HL-60 (cell line): ENCODE data around the gene FAHD2B.
"Not testable (repeated sequence)": the region's sequence is repeated elsewhere in the genome, so short reads cannot be mapped to it uniquely, and the experiment has no call there.

Experiments used
- DNase-seq, 2 experiments: peaks; one replicate each; pipeline ENCODE4 v3.0.0-alpha.2; 2010 to 2020; ENCODE audit warnings: low read depth in 1 of 2, low spot score in 1 of 2
- H3K27ac ChIP-seq: fragments of 250-450 bp; sonication (Bioruptor Pico); replicated peaks from 2 replicates; pipeline ENCODE4 v1.5.1; 2020; ENCODE audit warnings: mild to moderate bottlenecking, moderate library complexity
- H3K27me3 ChIP-seq: fragments of 250-450 bp; sonication (Bioruptor Pico); 2 replicates; pipeline ENCODE4 v1.5.1; 2021; ENCODE audit warnings: mild to moderate bottlenecking, moderate library complexity; ENCODE audit not compliant: insufficient read depth, poor library complexity, severe bottlenecking
- H3K4me3 ChIP-seq: replicated peaks from 2 replicates; pipeline ENCODE4 v1.5.1; 2011; ENCODE audit warnings: mild to moderate bottlenecking, control low read depth, low read length; ENCODE audit not compliant: insufficient read depth
- POLR2AphosphoS5 ChIP-seq: IDR thresholded peaks from 2 replicates; pipeline ENCODE4 v1.6.1; 2012; ENCODE audit warnings: low read depth
- long read RNA-seq: library from polyadenylated mRNA; unstranded; transcript quantifications from one replicate; pipeline ENCODE4 v2.0.0, GENCODE V29; 2020
- TF ChIP-seq, protein P1 (sequence below): IDR thresholded peaks from one replicate; pipeline ENCODE4 v1.5.1; 2011; ENCODE audit warnings: low read length, control low read depth, inconsistent platforms; ENCODE audit not compliant: insufficient read depth

Gene FAHD2B, protein sequence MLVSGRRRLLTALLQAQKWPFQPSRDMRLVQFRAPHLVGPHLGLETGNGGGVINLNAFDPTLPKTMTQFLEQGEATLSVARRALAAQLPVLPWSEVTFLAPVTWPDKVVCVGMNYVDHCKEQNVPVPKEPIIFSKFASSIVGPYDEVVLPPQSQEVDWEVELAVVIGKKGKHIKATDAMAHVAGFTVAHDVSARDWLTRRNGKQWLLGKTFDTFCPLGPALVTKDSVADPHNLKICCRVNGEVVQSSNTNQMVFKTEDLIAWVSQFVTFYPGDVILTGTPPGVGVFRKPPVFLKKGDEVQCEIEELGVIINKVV
- long read RNA-seq, transcript FAHD2B-202 (9 exons, 1,388 nt), result major isoform, 217 of 361 reads
- long read RNA-seq, transcript FAHD2B-201 (8 exons, 1,305 nt), result minor isoform, 47 of 361 reads
- long read RNA-seq, partial matches to known transcripts, result 5 of 361 reads
- long read RNA-seq, other reads (novel, unspliced or antisense), result 92 of 361 reads

DNA sequence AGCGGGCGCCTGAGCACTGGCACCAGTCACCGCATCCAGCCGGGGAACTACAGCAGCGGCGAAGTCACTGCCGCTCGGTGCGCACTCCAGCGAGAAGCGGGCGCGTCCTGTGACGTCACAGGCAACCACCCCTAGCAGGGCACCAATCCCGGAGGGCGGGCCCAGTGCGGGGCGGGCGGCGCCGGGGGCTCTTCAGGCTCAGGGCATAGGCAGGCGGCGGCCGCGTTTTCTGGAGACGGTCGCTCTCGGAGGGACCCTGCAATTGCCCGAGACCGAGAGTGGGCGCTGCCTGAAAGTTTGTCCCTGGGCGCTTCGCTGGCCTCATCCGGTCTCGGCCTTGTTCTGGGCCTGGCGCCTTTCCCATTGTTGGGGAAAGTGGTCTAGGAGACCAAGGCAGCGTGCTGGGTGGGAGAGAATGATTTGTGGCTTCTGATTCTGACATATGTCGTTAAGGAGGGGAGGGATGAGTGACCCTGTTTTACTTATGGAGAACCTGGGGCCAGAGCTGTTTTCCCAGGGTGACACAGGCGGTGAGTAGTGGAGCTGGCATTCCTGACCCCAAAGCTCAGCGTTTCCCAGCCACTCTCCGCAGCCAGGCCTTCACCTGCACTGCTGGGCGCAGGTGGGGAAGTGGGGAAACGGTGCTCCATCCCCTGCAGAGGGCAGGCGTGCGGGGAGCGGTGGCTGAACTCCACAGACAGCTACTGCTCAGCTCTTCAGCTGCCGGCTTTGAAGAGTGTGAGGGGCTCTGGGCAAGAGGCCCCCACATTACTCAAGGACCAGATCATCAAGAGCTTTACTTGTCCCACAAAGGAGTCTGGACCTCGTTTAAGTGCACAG, at the start of gene FAHD2B:
Gene FAHD2B, minus strand, starts transcription at position 111 of the 840 bp plus-strand sequence. CDS start 3,176 bp downstream, outside the sequence.
- H3K4me3 ChIP-seq, result peak within 1 kb of the TSS; percentile 34
- DNase-seq, result peak; percentile 22 to 83
- H3K27me3 ChIP-seq, H3K27ac ChIP-seq: not testable (repeated sequence)

GRCh38 chr2:97144016-97144415, 49.3 kb upstream of the FAHD2B start:
- not testable (repeated sequence) for H3K27me3 ChIP-seq, DNase-seq, H3K27ac ChIP-seq, H3K4me3 ChIP-seq

GRCh38 chr2:97129090-97129489, 34.4 kb upstream of the FAHD2B start:
- not testable (repeated sequence) for H3K27me3 ChIP-seq, H3K27ac ChIP-seq, DNase-seq, H3K4me3 ChIP-seq

DNA sequence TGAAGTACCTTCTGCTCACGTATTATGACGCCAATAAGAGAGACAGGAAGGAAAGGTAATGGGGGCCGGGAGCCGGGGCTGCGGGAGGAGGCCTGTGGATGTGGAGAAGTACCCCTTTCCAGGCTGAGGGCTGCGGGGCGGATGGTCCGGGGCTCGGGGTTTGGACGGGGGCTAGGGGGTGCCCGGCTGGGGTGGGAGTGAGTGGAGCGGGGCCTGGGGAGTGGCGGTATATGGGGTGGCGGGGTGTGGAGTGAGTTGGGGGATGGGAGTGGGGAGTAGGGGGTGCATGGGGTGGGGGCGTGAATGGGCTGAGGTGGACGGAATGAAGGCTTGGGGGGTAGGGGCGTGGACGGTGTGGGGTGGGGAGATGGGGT, 19.2 kb upstream of the FAHD2B start:
- not testable (repeated sequence) for H3K27me3 ChIP-seq, DNase-seq
- Histone ChIP-seq H3K27ac (peak overlapping the region; percentile 95), H3K4me3 (peak overlapping the region; percentile 62)

DNA sequence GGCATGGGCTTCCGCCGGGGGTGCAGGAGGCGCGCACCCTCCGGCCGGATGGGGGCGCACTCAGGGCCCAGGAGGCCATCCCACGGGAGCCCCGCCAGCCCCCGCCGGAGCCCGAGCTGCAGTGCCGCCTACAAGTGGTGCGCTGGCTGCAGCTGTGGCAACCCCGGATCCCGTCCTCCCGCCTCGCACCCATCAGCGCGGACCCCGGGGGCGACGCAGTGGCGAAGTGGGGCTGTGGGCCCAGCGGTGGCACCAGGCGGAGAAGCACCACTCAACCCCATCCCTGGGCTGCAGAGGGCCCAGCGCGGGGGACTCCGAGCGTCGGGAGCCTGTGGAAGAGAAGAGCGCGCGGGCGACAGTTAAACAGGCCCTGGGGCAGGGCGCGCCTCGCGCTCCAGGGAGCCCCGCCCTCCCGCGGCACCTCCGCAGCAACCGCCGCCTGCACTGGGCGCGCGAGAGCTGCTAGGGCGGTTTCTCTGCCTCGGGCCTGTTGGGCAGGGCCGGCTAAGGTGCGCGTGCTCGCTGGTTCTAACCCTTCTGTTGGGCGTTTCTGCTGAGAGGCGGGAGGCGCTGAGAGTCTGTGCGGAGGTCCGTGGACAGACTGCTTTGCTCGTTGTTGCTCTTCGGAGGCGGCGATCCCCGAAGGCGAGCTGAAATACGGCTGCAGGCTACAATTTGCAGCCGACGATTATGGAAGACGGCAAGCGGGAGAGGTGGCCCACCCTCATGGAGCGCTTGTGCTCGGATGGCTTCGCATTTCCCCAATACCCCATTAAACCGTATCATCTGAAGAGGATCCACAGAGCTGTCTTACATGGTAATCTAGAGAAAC, 18.6 kb upstream of the FAHD2B start, which contains the start of gene ANKRD36:
Gene ANKRD36, plus strand, starts transcription at position 104 of the 832 bp plus-strand sequence. Its CDS starts 587 bp downstream, at position 691.
- peak; percentile 61; the same call in 1 of the 2 replicates for TF ChIP-seq POLR2AphosphoS5
- TF ChIP-seq, protein P1, sequence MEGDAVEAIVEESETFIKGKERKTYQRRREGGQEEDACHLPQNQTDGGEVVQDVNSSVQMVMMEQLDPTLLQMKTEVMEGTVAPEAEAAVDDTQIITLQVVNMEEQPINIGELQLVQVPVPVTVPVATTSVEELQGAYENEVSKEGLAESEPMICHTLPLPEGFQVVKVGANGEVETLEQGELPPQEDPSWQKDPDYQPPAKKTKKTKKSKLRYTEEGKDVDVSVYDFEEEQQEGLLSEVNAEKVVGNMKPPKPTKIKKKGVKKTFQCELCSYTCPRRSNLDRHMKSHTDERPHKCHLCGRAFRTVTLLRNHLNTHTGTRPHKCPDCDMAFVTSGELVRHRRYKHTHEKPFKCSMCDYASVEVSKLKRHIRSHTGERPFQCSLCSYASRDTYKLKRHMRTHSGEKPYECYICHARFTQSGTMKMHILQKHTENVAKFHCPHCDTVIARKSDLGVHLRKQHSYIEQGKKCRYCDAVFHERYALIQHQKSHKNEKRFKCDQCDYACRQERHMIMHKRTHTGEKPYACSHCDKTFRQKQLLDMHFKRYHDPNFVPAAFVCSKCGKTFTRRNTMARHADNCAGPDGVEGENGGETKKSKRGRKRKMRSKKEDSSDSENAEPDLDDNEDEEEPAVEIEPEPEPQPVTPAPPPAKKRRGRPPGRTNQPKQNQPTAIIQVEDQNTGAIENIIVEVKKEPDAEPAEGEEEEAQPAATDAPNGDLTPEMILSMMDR, result peak; percentile 10
- Histone ChIP-seq H3K4me3 (peak within 1 kb of the TSS; percentile 62), H3K27ac (peak within 1 kb of the TSS; percentile 95)
- peak; percentile 69 to 89 for DNase-seq
- H3K27me3 ChIP-seq, result not testable (repeated sequence)

- TF ChIP-seq, protein P1, result peak; percentile 22
- Histone ChIP-seq H3K4me3 (peak overlapping the region; percentile 62), H3K27ac (peak overlapping the region; percentile 95)
- not testable (repeated sequence) for H3K27me3 ChIP-seq
- DNase-seq, result peak; percentile 13 to 55
Observed at GRCh38 chr2:97112320-97113049, 17.8 kb upstream of the FAHD2B start.

DNA sequence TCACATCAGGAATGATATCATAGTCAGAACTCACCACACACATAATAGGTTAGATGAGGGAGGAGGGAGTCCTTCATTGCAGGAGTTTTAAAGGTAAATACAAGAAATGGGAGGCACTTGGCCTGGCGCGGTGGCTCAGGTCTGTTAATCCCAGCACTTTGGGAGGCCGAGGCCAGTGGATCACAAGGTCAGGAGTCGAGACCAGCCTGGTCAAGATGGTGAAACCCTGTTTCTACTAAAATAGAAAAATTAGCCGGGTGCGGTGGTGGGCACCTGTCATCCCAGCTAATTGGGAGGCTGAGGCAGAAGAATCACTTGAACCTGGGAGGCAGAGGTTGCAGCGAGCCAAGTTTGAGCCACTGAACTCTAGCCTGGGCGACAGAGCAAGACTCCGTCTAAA, 16.6 kb upstream of the FAHD2B start:
- H3K27me3 ChIP-seq, DNase-seq: not testable (repeated sequence)

GRCh38 chr2:97106878-97107277, 12.2 kb upstream of the FAHD2B start:
- H3K27ac ChIP-seq, DNase-seq, H3K27me3 ChIP-seq, H3K4me3 ChIP-seq: not testable (repeated sequence)

More for the DNA sequence above, 16.6 kb upstream of the FAHD2B start:
- H3K4me3 ChIP-seq, H3K27ac ChIP-seq: not testable (repeated sequence)
